ENCODE results near the gene EGFLAM.

The EGFLAM gene

GRCh38 chr5:38267372-38267771, 9.0 kb downstream of the EGFLAM start:
- no peak for DNase-seq

GRCh38 chr5:38273626-38274025, 15.3 kb downstream of the EGFLAM start:
- DNase-seq, result no peak

GRCh38 chr5:38274370-38274769, 16.0 kb downstream of the EGFLAM start:
- DNase-seq, result no peak

- DNase-seq, result no peak
Measured at GRCh38 chr5:38284384-38284783, 26.0 kb downstream of the EGFLAM start.

- DNase-seq, result no peak
Measured at GRCh38 chr5:38285226-38285625, 26.9 kb downstream of the EGFLAM start.

GRCh38 chr5:38286002-38286401, 27.6 kb downstream of the EGFLAM start:
- DNase-seq, result no peak

GRCh38 chr5:38287124-38287523, 28.8 kb downstream of the EGFLAM start:
- DNase-seq, result no peak

GRCh38 chr5:38289457-38289856, 31.1 kb downstream of the EGFLAM start:
- DNase-seq, result no peak

GRCh38 chr5:38290028-38290653, 31.8 kb downstream of the EGFLAM start:
- DNase-seq, result no peak

- no peak for DNase-seq
Measured at GRCh38 chr5:38291355-38291754, 33.0 kb downstream of the EGFLAM start.

- DNase-seq, result no peak
Measured at GRCh38 chr5:38292228-38292627, 33.9 kb downstream of the EGFLAM start.

- DNase-seq, result no peak
Measured at GRCh38 chr5:38295751-38296150, 37.4 kb downstream of the EGFLAM start.

GRCh38 chr5:38297830-38298608, 39.7 kb downstream of the EGFLAM start:
- no peak for DNase-seq

- no peak for DNase-seq
Measured at GRCh38 chr5:38299585-38299984, 41.2 kb downstream of the EGFLAM start.

GRCh38 chr5:38305148-38305547, 46.8 kb downstream of the EGFLAM start:
- no peak for DNase-seq

GRCh38 chr5:38307845-38308244, 49.5 kb downstream of the EGFLAM start:
- DNase-seq, result no peak

- no peak for DNase-seq
Measured at GRCh38 chr5:38316544-38317224, 58.3 kb downstream of the EGFLAM start.

- no peak for DNase-seq
Measured at GRCh38 chr5:38317868-38318267, 59.5 kb downstream of the EGFLAM start.

- DNase-seq, result no peak
Measured at GRCh38 chr5:38319491-38319890, 61.1 kb downstream of the EGFLAM start.

GRCh38 chr5:38321978-38322377, 63.6 kb downstream of the EGFLAM start:
- no peak for DNase-seq

GRCh38 chr5:38323645-38324295, 65.4 kb downstream of the EGFLAM start:
- DNase-seq, result no peak

- DNase-seq, result no peak
Measured at GRCh38 chr5:38329132-38329715, 70.9 kb downstream of the EGFLAM start.

GRCh38 chr5:38330207-38330606, 71.8 kb downstream of the EGFLAM start:
- no peak for DNase-seq
